ENCODE measurements around the gene AGMO.

DNA sequence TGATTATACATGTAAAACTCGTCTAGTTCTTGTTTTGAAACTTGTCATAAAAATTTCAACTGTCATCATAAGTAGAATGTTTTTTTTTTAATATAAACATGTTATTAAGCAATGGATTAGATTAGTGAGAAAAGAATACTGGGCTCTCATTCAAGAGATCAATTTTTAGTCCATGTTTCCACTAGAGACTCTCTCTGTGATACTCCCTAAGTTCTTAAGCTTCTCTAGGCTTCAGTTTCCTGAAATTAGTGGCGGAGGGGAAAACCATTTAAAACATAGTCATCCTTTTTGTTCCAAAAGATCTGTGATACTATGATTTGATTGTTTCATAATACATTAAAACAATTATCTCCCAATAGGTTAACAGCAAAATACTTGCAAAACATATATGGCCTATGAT lies 142.2 kb downstream of the AGMO start:
- TF ChIP-seq, protein P1, sequence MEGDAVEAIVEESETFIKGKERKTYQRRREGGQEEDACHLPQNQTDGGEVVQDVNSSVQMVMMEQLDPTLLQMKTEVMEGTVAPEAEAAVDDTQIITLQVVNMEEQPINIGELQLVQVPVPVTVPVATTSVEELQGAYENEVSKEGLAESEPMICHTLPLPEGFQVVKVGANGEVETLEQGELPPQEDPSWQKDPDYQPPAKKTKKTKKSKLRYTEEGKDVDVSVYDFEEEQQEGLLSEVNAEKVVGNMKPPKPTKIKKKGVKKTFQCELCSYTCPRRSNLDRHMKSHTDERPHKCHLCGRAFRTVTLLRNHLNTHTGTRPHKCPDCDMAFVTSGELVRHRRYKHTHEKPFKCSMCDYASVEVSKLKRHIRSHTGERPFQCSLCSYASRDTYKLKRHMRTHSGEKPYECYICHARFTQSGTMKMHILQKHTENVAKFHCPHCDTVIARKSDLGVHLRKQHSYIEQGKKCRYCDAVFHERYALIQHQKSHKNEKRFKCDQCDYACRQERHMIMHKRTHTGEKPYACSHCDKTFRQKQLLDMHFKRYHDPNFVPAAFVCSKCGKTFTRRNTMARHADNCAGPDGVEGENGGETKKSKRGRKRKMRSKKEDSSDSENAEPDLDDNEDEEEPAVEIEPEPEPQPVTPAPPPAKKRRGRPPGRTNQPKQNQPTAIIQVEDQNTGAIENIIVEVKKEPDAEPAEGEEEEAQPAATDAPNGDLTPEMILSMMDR (IDR thresholded peaks at IDR 0.05) = no peak
- TF ChIP-seq POLR2A (IDR thresholded peaks at IDR 0.05) = no peak

Data from testis (tissue), 2 donors.